ENCODE data around the gene LRP1B. TPM values are rescaled to one million over a fixed set of nuclear protein-coding genes. Genes with fewer than 3 reads are reported as not detected.

The LRP1B gene
- total RNA-seq, 3 donors from 2014 or later = not detected

GRCh38 chr2:142008135-142008744 lies 122.6 kb downstream of the LRP1B start:
- ATAC-seq (no peak), DNase-seq (no peak)
- H3K4me3 Mint-ChIP-seq = no peak overlapping the region
- H3K4me1 Mint-ChIP-seq (ENCODE audit: low read depth) = no peaks in the 10 kb centered on the region
- H3K36me3 Mint-ChIP-seq (ENCODE audit: insufficient read depth) = no peaks in the 10 kb centered on the region
- peaks cover 4% of the 10 kb centered on the region for H3K9me3 Mint-ChIP-seq
- H3K27me3 Mint-ChIP-seq (ENCODE audit: low read depth) = no peaks in the 10 kb centered on the region

GRCh38 chr2:141994066-141994465 lies 136.8 kb downstream of the LRP1B start:
- ATAC-seq = no peak
- no peak for DNase-seq
- Mint-ChIP-seq H3K27me3 (ENCODE audit: low read depth) (no peaks in the 10 kb centered on the region), H3K36me3 (ENCODE audit: insufficient read depth) (no peaks in the 10 kb centered on the region), H3K4me3 (no peak overlapping the region), H3K4me1 (ENCODE audit: low read depth) (no peaks in the 10 kb centered on the region), H3K9me3 (peaks cover 13% of the 10 kb centered on the region)

DNA sequence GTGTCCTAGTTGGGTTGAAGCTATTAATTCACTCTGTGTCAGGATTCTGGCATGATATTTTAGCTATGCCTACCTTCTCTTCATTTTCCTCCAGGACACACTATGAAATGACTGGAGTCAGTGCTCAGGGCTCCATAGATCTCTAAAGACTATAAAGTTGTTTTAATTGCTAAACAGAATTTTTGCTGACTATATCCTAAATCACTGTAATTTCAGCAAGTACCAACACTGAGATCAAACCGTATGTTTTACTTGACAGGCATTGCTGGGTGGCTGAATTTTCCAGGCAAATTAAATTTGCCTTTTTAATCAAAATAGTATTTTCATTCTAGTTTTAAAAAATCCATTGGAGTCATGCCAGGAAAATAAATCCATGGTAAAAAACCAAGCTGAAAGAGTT lies 138.1 kb downstream of the LRP1B start:
- ATAC-seq (no peak), DNase-seq (no peak)
- Mint-ChIP-seq H3K4me1 (ENCODE audit: low read depth) (no peaks in the 10 kb centered on the region), H3K4me3 (no peak overlapping the region), H3K27me3 (ENCODE audit: low read depth) (no peaks in the 10 kb centered on the region), H3K9me3 (peaks cover 13% of the 10 kb centered on the region), H3K36me3 (ENCODE audit: insufficient read depth) (no peaks in the 10 kb centered on the region)

GRCh38 chr2:141968433-141968832 lies 162.4 kb downstream of the LRP1B start:
- ATAC-seq (no peak), DNase-seq (no peak)
- Mint-ChIP-seq H3K4me3 (no peak overlapping the region), H3K36me3 (ENCODE audit: insufficient read depth) (no peaks in the 10 kb centered on the region), H3K4me1 (ENCODE audit: low read depth) (no peaks in the 10 kb centered on the region), H3K9me3 (peaks cover 4% of the 10 kb centered on the region), H3K27me3 (ENCODE audit: low read depth) (no peaks in the 10 kb centered on the region)

DNA sequence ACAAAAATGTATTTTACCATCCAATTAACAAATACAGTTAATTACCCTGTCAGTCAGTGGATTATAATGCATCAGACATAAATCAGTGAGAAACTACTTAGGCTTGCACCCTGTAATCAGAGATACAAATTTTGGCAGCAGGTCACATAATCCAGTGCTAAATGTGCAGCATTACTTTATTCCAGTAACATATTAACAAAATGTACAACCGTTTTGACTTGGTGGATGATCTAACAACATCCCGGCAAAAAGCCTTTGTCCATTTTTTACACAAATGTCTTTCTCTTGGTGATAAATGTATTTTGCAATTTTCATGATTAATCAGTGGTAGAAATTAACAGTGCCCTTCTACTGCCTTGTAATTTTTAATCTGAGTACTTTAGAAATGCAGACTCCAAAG lies 162.8 kb downstream of the LRP1B start:
- Mint-ChIP-seq H3K4me3 (no peak overlapping the region), H3K27me3 (ENCODE audit: low read depth) (no peaks in the 10 kb centered on the region), H3K4me1 (ENCODE audit: low read depth) (no peaks in the 10 kb centered on the region), H3K36me3 (ENCODE audit: insufficient read depth) (no peaks in the 10 kb centered on the region), H3K9me3 (peaks cover 4% of the 10 kb centered on the region)
- ATAC-seq (no peak), DNase-seq (no peak)

- H3K4me3 Mint-ChIP-seq = no peak overlapping the region
- H3K9me3 Mint-ChIP-seq = peaks cover 4% of the 10 kb centered on the region
- no peak for ATAC-seq
- no peaks in the 10 kb centered on the region for H3K4me1 Mint-ChIP-seq (ENCODE audit: low read depth)
- H3K36me3 Mint-ChIP-seq (ENCODE audit: insufficient read depth) = no peaks in the 10 kb centered on the region
- no peak for DNase-seq
- H3K27me3 Mint-ChIP-seq (ENCODE audit: low read depth) = no peaks in the 10 kb centered on the region
Observed at GRCh38 chr2:141967503-141967902, 163.3 kb downstream of the LRP1B start.

GRCh38 chr2:141959941-141960340 lies 170.9 kb downstream of the LRP1B start:
- DNase-seq = no peak
- H3K9me3 Mint-ChIP-seq = no peaks in the 10 kb centered on the region
- H3K27me3 Mint-ChIP-seq (ENCODE audit: low read depth) = no peaks in the 10 kb centered on the region
- no peak for ATAC-seq
- H3K36me3 Mint-ChIP-seq (ENCODE audit: insufficient read depth) = no peaks in the 10 kb centered on the region
- H3K4me3 Mint-ChIP-seq = no peak overlapping the region
- H3K4me1 Mint-ChIP-seq (ENCODE audit: low read depth) = no peaks in the 10 kb centered on the region

GRCh38 chr2:141959016-141959415 lies 171.8 kb downstream of the LRP1B start:
- no peaks in the 10 kb centered on the region for H3K27me3 Mint-ChIP-seq (ENCODE audit: low read depth)
- no peaks in the 10 kb centered on the region for H3K4me1 Mint-ChIP-seq (ENCODE audit: low read depth)
- no peak overlapping the region for H3K4me3 Mint-ChIP-seq
- H3K36me3 Mint-ChIP-seq (ENCODE audit: insufficient read depth) = no peaks in the 10 kb centered on the region
- DNase-seq (no peak), ATAC-seq (no peak)
- H3K9me3 Mint-ChIP-seq = peaks cover 2% of the 10 kb centered on the region

DNA sequence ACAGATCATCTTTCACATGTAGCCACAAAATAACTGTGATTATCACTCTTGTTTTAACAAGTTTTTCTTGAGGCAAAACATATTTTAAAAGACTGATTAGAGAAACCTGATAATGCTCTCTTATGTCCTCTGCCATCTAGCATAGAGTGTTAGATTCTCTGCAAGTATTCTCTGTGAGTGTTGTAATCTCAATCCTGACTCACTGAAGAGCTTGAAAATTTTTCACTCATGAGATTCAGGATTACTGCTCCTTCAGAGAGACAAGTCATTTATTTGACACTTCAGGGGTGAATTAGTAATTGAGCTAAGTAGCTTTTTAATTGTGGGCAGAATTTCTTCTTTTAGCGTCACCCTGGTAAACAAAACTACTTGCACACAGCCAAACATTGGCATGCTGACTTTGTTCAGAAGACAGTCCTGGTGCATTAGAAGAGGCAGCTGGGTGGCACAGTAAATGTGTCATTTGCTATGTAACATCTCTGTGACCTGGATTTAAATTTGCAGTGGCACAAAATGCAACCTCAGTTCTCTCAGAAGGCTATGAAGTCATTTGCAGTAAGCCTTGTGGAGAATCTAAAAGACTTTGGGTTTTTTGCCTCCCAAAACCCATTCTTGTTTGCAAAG lies 172.9 kb downstream of the LRP1B start:
- Mint-ChIP-seq H3K4me3 (no peak overlapping the region), H3K27me3 (ENCODE audit: low read depth) (no peaks in the 10 kb centered on the region), H3K36me3 (ENCODE audit: insufficient read depth) (no peaks in the 10 kb centered on the region), H3K9me3 (peaks cover 6% of the 10 kb centered on the region), H3K4me1 (ENCODE audit: low read depth) (no peaks in the 10 kb centered on the region)
- no peak for DNase-seq
- no peak for ATAC-seq

DNA sequence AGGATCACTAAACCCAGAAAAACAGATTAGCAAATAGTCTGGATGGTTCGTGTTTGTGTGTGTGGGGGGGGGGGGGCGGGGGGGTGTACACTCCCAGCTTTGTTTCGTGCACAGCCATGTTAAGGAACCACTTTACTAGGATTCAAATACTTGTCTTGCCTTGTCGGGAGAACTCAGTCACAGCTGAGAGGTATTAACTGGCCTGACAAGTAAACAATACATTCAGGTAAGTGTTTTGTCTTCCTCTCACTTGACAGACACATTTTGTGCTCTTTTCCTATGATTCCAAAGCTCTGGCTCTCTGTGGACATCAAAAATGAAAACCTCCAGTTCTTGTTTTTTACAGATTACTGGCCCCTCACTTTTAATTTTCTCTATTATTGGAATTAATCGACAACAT lies 173.5 kb downstream of the LRP1B start:
- no peak for DNase-seq
- H3K4me3 Mint-ChIP-seq = no peak overlapping the region
- no peak for ATAC-seq
- no peaks in the 10 kb centered on the region for H3K36me3 Mint-ChIP-seq (ENCODE audit: insufficient read depth)
- peaks cover 6% of the 10 kb centered on the region for H3K9me3 Mint-ChIP-seq
- H3K4me1 Mint-ChIP-seq (ENCODE audit: low read depth) = no peaks in the 10 kb centered on the region
- no peaks in the 10 kb centered on the region for H3K27me3 Mint-ChIP-seq (ENCODE audit: low read depth)

DNA sequence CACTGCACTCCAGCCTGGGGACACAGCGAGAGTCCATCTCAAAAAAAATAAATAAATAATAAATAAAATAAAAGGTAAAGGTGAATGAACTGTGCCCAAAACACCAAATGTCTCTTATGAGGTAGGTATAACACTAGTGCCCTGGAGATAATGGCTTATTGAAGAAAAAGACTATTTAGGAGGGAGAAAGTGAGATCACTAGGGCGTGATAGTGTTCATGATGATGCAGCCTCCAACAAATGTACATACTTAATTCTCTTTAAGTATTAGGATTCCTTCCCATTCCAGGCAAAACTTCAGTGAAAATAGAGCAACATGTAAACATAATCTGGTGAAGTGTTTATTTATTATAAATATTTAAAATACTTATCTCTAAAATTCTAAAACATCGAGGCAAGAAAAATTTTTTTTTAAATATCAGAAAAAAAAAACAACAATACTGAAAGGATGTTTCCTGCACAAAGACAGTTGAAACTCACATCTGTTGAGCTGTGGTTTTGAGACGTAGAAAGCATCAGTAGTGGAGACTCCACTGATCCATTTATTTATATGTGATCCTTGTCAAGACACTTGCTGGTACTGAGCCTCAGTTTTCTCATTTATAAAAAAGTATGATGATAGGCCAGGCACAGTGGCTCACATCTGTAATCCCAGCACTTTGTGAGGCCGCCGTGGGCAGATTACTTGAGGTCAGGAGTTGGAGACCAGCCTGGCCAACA lies 183.3 kb downstream of the LRP1B start:
- Mint-ChIP-seq H3K36me3 (ENCODE audit: insufficient read depth) (no peaks in the 10 kb centered on the region), H3K9me3 (peaks cover 9% of the 10 kb centered on the region), H3K4me1 (ENCODE audit: low read depth) (no peaks in the 10 kb centered on the region), H3K27me3 (ENCODE audit: low read depth) (no peaks in the 10 kb centered on the region), H3K4me3 (no peak overlapping the region)
- ATAC-seq (no peak), DNase-seq (no peak)

DNA sequence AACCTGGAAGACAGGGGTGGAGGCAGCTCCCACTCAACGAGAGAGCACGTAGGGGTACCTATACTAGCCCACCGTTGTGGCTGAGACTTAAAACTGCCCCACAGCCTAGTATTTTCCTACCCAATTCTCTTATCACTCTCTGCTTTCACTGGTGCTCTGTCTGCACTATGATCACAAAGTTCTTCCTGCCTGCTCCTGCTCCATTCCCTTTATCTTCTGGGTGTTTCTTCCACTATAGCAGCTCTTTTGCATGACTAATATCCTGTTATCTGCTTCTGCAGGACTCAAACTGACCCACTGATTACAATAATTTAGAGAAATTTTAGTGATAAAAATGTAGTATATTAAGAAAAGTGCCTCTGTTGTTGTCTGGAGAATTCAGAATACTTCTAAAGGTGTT lies 184.8 kb downstream of the LRP1B start:
- Mint-ChIP-seq H3K27me3 (ENCODE audit: low read depth) (no peaks in the 10 kb centered on the region), H3K4me1 (ENCODE audit: low read depth) (no peaks in the 10 kb centered on the region), H3K9me3 (peaks cover 9% of the 10 kb centered on the region), H3K4me3 (no peak overlapping the region), H3K36me3 (ENCODE audit: insufficient read depth) (no peaks in the 10 kb centered on the region)
- ATAC-seq = no peak
- no peak for DNase-seq

DNA sequence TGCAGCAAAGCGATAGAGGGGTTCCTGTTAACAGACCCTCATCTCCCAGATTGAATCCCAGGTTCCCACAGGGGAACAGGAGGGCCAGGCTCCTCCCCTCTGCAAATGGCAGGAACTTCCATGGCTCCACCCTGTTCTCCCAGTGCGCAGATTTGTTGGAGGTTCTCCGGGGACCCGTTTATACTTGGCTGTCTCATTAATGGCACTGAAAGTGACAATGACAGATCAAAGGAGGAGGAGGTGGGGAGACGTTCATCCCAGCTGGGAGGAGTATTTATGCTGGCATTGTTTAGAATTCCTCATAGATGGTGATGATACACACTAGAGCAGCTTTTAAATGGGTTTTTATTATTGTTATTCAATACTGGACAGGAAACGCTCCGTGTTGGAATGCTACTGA lies 186.9 kb downstream of the LRP1B start:
- DNase-seq = no peak
- Mint-ChIP-seq H3K36me3 (ENCODE audit: insufficient read depth) (no peaks in the 10 kb centered on the region), H3K4me3 (no peak overlapping the region), H3K27me3 (ENCODE audit: low read depth) (no peaks in the 10 kb centered on the region), H3K9me3 (peaks cover 9% of the 10 kb centered on the region), H3K4me1 (ENCODE audit: low read depth) (no peaks in the 10 kb centered on the region)
- no peak for ATAC-seq

DNA sequence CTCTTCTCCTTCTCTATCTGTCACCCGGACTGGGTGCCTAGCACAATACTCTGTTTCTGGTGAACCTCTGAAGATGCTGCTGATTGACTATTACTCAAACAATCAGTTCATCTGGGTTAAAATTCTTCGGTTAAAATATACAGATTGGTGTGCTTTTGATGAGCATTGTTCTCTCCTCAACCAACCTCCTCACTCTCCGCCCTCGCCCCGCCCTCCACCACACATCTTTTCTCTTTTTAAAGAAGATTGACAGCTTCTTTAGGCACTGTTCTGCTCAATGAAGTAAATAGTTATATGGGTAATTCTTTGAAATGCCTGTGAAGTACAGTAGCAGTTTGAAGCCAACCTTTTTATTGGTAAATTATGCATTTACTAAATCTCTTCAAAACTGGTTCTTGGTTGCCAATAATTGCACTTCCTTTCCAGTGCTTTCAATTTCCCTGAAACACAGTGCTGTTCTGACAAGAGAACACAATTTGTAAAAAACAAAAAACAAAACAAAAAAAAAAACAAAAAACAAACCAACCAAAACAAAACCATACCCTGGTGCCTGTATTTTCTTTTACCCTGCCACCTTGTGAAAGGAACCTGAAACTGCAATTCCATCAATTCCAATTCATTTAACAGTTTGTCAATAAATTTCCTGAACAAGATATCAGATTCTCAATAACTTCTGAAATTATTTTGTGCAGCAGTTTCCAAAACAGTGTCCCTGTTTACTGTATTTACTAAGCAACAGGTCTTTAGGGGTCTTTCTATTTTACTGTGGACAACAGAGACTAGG lies 188.6 kb downstream of the LRP1B start:
- Mint-ChIP-seq H3K27me3 (ENCODE audit: low read depth) (no peaks in the 10 kb centered on the region), H3K4me1 (ENCODE audit: low read depth) (no peaks in the 10 kb centered on the region), H3K36me3 (ENCODE audit: insufficient read depth) (no peaks in the 10 kb centered on the region), H3K9me3 (peaks cover 18% of the 10 kb centered on the region), H3K4me3 (no peak overlapping the region)
- DNase-seq (no peak), ATAC-seq (no peak)

All from activated T-cell treated with anti-CD3 and anti-CD28 coated beads, Interleukin-2, amount 50 U/mL, for 4 hours (primary cell).